ENCODE results near the gene PAXIP1.

The PAXIP1 gene

DNA sequence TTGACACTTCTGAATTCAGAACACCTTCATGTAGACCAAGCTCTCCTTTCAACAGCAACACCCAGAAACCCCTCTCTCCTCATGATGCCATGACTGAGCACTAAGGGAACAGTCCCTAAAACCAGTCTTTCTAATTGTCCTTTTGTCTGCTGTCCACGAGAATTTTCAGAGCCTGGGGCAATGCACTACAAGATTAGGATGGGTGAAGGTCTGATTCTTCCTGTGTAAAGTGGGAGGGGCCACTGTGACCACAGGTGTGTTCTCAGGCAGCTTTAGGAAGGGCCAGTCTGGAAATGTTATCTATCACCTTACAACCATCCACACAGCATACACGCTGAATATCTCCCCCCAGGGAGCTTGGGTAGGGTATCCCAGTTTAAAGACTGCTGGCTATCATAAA, 7.9 kb downstream of the PAXIP1 start:
- no peak overlapping the region for H3K4me3 ChIP-seq (ENCODE audit: low read depth in 1 of 2, low read length in 2 of 2)
- peaks cover 18 to 28% of the 10 kb centered on the region in 2 donors for H3K36me3 ChIP-seq (ENCODE audit: control insufficient read depth in 1 of 2, insufficient read depth in 2 of 2, low read length in 2 of 2)
- H3K9me3 ChIP-seq (ENCODE audit: control insufficient read depth in 1 of 2, low read length in 2 of 2), result no peaks in the 10 kb centered on the region
- H3K27ac ChIP-seq (ENCODE audit: low read length), result no peak overlapping the region
- no peaks in the 10 kb centered on the region for H3K4me1 ChIP-seq (ENCODE audit: control insufficient read depth in 1 of 2, insufficient read depth in 2 of 2, low read length in 2 of 2)
- H3K27me3 ChIP-seq (ENCODE audit: low read depth, low read length), result no peaks in the 10 kb centered on the region

DNA sequence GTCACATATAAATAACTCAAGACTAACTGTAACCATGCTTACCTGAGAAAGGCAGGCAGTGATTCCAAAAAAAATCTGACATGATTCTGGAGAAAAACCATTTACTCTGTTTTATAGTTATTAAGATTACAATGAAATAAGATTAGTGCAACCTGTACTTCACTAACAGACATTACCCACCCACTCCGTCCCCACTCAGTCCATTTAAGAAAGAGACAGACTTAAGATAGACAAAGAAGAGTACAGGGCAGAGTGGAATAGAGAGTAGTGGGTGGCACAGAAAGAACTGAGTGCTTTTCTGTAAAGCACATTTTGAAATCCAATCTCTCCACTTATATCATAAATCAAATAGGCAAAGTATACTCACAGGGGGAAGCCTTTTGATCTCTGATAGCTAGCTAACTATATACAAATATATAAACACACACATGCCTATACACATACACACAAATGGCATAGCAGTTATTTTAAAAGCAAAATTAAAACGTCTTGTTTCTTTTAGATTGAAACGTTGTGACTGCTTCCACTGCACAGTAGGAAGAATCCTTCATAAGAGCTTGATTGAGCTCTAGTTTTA, 11.9 kb downstream of the PAXIP1 start:
- Histone ChIP-seq H3K4me3 (ENCODE audit: low read depth in 1 of 2, low read length in 2 of 2) (no peak overlapping the region), H3K9me3 (ENCODE audit: control insufficient read depth in 1 of 2, low read length in 2 of 2) (no peaks in the 10 kb centered on the region), H3K4me1 (ENCODE audit: control insufficient read depth in 1 of 2, insufficient read depth in 2 of 2, low read length in 2 of 2) (no peaks in the 10 kb centered on the region), H3K36me3 (ENCODE audit: control insufficient read depth in 1 of 2, insufficient read depth in 2 of 2, low read length in 2 of 2) (peaks cover 2 to 7% of the 10 kb centered on the region in 2 donors), H3K27me3 (ENCODE audit: low read depth, low read length) (no peaks in the 10 kb centered on the region), H3K27ac (ENCODE audit: low read length) (no peak overlapping the region)

DNA sequence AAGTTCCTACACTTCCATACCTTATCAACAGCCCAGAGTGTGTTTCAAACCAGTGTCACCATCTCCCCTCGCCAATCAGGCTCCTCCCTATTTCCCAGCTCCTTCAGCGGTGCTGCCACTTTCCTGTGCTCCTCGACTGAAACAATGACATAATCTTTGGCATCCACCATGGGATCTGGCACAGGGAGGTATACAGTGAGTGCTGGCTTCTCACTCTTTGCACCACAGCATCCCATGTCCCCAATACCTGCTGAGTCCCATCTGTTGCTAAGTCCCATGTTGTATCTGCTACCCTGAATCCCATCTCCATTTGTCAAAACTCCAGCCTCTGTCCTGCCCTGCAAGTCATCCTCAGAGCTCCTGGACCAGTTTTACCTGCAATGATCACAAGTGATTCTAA, 15.4 kb downstream of the PAXIP1 start:
- Histone ChIP-seq H3K4me1 (ENCODE audit: control insufficient read depth in 1 of 2, insufficient read depth in 2 of 2, low read length in 2 of 2) (peaks cover 0 to 8% of the 10 kb centered on the region in 2 donors), H3K27me3 (ENCODE audit: low read depth, low read length) (no peaks in the 10 kb centered on the region), H3K36me3 (ENCODE audit: control insufficient read depth in 1 of 2, insufficient read depth in 2 of 2, low read length in 2 of 2) (peaks cover 5% of the 10 kb centered on the region in 2 donors), H3K9me3 (ENCODE audit: control insufficient read depth in 1 of 2, low read length in 2 of 2) (no peaks in the 10 kb centered on the region), H3K27ac (ENCODE audit: low read length) (no peak overlapping the region), H3K4me3 (ENCODE audit: low read depth in 1 of 2, low read length in 2 of 2) (no peak overlapping the region)

- no peaks in the 10 kb centered on the region for H3K9me3 ChIP-seq (ENCODE audit: control insufficient read depth in 1 of 2, low read length in 2 of 2)
- H3K4me3 ChIP-seq (ENCODE audit: low read depth in 1 of 2, low read length in 2 of 2), result no peak overlapping the region
- H3K36me3 ChIP-seq (ENCODE audit: control insufficient read depth in 1 of 2, insufficient read depth in 2 of 2, low read length in 2 of 2), result peaks cover 4 to 8% of the 10 kb centered on the region in 2 donors
- no peaks in the 10 kb centered on the region for H3K27me3 ChIP-seq (ENCODE audit: low read depth, low read length)
- peaks cover 0 to 8% of the 10 kb centered on the region in 2 donors for H3K4me1 ChIP-seq (ENCODE audit: control insufficient read depth in 1 of 2, insufficient read depth in 2 of 2, low read length in 2 of 2)
- no peak overlapping the region for H3K27ac ChIP-seq (ENCODE audit: low read length)
Measured at GRCh38 chr7:154986200-154986945, 16.6 kb downstream of the PAXIP1 start.

DNA sequence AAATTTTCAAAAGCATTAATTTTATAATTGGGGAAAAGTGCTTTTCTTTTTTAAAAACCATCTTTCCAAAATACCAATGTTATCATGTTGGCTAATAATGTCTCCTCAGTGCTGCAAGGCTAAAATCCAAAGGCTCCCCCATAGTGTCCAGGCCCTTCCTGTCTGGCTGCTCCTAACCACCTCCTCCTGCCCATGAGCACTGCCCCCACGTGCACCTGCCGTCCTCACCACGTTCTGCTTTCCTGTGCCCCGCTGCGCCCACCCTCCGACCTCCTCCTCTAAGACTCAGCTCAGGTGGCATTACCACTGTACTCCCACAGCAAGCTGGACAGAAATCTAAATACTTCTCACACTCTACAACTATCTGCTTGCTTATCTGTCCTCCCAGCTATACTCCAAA, 17.7 kb downstream of the PAXIP1 start:
- H3K36me3 ChIP-seq (ENCODE audit: control insufficient read depth in 1 of 2, insufficient read depth in 2 of 2, low read length in 2 of 2), result peaks cover 0 to 12% of the 10 kb centered on the region in 2 donors
- H3K4me3 ChIP-seq (ENCODE audit: low read depth in 1 of 2, low read length in 2 of 2), result no peak overlapping the region
- H3K27ac ChIP-seq (ENCODE audit: low read length), result no peak overlapping the region

GRCh38 chr7:154984601-154985188, 18.2 kb downstream of the PAXIP1 start:
- H3K27me3 ChIP-seq (ENCODE audit: low read depth, low read length), result no peaks in the 10 kb centered on the region
- no peak overlapping the region for H3K4me3 ChIP-seq (ENCODE audit: low read depth in 1 of 2, low read length in 2 of 2)
- H3K4me1 ChIP-seq (ENCODE audit: control insufficient read depth in 1 of 2, insufficient read depth in 2 of 2, low read length in 2 of 2), result peaks cover 0 to 8% of the 10 kb centered on the region in 2 donors
- no peaks in the 10 kb centered on the region for H3K9me3 ChIP-seq (ENCODE audit: control insufficient read depth in 1 of 2, low read length in 2 of 2)
- peaks cover 0 to 12% of the 10 kb centered on the region in 2 donors for H3K36me3 ChIP-seq (ENCODE audit: control insufficient read depth in 1 of 2, insufficient read depth in 2 of 2, low read length in 2 of 2)
- H3K27ac ChIP-seq (ENCODE audit: low read length), result no peak overlapping the region

More for the DNA sequence above, 17.7 kb downstream of the PAXIP1 start:
- no peaks in the 10 kb centered on the region for H3K27me3 ChIP-seq (ENCODE audit: low read depth, low read length)
- no peaks in the 10 kb centered on the region for H3K9me3 ChIP-seq (ENCODE audit: control insufficient read depth in 1 of 2, low read length in 2 of 2)
- H3K4me1 ChIP-seq (ENCODE audit: control insufficient read depth in 1 of 2, insufficient read depth in 2 of 2, low read length in 2 of 2), result peaks cover 0 to 8% of the 10 kb centered on the region in 2 donors

GRCh38 chr7:154978017-154978416, 24.9 kb downstream of the PAXIP1 start:
- peaks cover 12 to 19% of the 10 kb centered on the region in 2 donors for H3K36me3 ChIP-seq (ENCODE audit: control insufficient read depth in 1 of 2, insufficient read depth in 2 of 2, low read length in 2 of 2)
- H3K27me3 ChIP-seq (ENCODE audit: low read depth, low read length), result no peaks in the 10 kb centered on the region
- no peak overlapping the region for H3K27ac ChIP-seq (ENCODE audit: low read length)
- no peak overlapping the region for H3K4me3 ChIP-seq (ENCODE audit: low read depth in 1 of 2, low read length in 2 of 2)
- no peaks in the 10 kb centered on the region for H3K9me3 ChIP-seq (ENCODE audit: control insufficient read depth in 1 of 2, low read length in 2 of 2)
- no peaks in the 10 kb centered on the region for H3K4me1 ChIP-seq (ENCODE audit: control insufficient read depth in 1 of 2, insufficient read depth in 2 of 2, low read length in 2 of 2)

DNA sequence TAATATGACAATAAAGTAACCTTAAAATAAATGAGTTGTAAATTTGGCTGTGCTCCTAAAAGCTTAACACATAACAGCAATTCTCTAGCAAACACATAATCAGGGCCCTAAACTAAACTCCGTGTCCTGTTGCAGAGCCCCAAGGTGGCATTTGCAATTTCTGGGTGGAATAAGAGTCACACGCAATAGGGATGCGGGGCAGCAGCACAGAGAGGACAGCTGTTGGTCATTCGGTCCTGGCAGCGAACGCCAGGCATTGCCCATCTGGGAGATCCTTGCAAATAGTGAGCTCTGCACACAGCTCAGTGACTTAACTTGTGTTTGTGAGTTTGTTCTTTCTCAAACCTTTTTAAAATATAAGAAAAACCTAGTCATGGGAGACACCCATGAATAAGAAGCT, 25.7 kb downstream of the PAXIP1 start:
- Histone ChIP-seq H3K9me3 (ENCODE audit: control insufficient read depth in 1 of 2, low read length in 2 of 2) (no peaks in the 10 kb centered on the region), H3K27me3 (ENCODE audit: low read depth, low read length) (no peaks in the 10 kb centered on the region), H3K4me1 (ENCODE audit: control insufficient read depth in 1 of 2, insufficient read depth in 2 of 2, low read length in 2 of 2) (no peaks in the 10 kb centered on the region), H3K36me3 (ENCODE audit: control insufficient read depth in 1 of 2, insufficient read depth in 2 of 2, low read length in 2 of 2) (peaks cover 14 to 19% of the 10 kb centered on the region in 2 donors), H3K27ac (ENCODE audit: low read length) (no peak overlapping the region), H3K4me3 (ENCODE audit: low read depth in 1 of 2, low read length in 2 of 2) (no peak overlapping the region)

- no peak overlapping the region for H3K4me3 ChIP-seq (ENCODE audit: low read depth in 1 of 2, low read length in 2 of 2)
- no peaks in the 10 kb centered on the region for H3K27me3 ChIP-seq (ENCODE audit: low read depth, low read length)
- H3K9me3 ChIP-seq (ENCODE audit: control insufficient read depth in 1 of 2, low read length in 2 of 2), result no peaks in the 10 kb centered on the region
- H3K4me1 ChIP-seq (ENCODE audit: control insufficient read depth in 1 of 2, insufficient read depth in 2 of 2, low read length in 2 of 2), result no peaks in the 10 kb centered on the region
- H3K36me3 ChIP-seq (ENCODE audit: control insufficient read depth in 1 of 2, insufficient read depth in 2 of 2, low read length in 2 of 2), result peaks cover 12 to 19% of the 10 kb centered on the region in 2 donors
- no peak overlapping the region for H3K27ac ChIP-seq (ENCODE audit: low read length)
Measured at GRCh38 chr7:154976844-154977243, 26.1 kb downstream of the PAXIP1 start.

- no peaks in the 10 kb centered on the region for H3K27me3 ChIP-seq (ENCODE audit: low read depth, low read length)
- no peak overlapping the region for H3K27ac ChIP-seq (ENCODE audit: low read length)
- H3K9me3 ChIP-seq (ENCODE audit: control insufficient read depth in 1 of 2, low read length in 2 of 2), result no peaks in the 10 kb centered on the region
- H3K36me3 ChIP-seq (ENCODE audit: control insufficient read depth in 1 of 2, insufficient read depth in 2 of 2, low read length in 2 of 2), result peaks cover 11 to 24% of the 10 kb centered on the region in 2 donors
- H3K4me1 ChIP-seq (ENCODE audit: control insufficient read depth in 1 of 2, insufficient read depth in 2 of 2, low read length in 2 of 2), result no peaks in the 10 kb centered on the region
- H3K4me3 ChIP-seq (ENCODE audit: low read depth in 1 of 2, low read length in 2 of 2), result no peak overlapping the region
Measured at GRCh38 chr7:154975984-154976383, 26.9 kb downstream of the PAXIP1 start.

DNA sequence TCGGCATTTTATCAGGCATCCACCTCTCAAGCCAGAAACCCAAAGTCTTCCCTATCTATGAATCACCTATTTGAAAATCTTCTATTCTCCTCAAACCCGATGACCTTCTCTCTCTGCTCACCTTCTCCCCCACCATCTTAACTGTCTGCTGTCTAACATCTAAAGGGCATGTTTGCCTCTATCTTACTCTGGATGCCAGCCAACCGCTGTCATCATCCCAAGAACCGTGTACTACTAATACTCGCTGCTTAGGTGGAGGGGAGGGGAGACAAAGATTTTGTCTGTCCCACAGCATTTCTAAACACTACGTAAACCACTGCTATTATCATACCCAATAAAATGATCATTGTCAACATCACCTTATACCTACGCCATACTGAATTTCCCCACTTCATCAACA, 29.5 kb downstream of the PAXIP1 start:
- H3K36me3 ChIP-seq (ENCODE audit: control insufficient read depth in 1 of 2, insufficient read depth in 2 of 2, low read length in 2 of 2), result peaks cover 18 to 41% of the 10 kb centered on the region in 2 donors
- H3K27me3 ChIP-seq (ENCODE audit: low read depth, low read length), result no peaks in the 10 kb centered on the region
- no peak overlapping the region for H3K27ac ChIP-seq (ENCODE audit: low read length)
- H3K9me3 ChIP-seq (ENCODE audit: control insufficient read depth in 1 of 2, low read length in 2 of 2), result no peaks in the 10 kb centered on the region
- H3K4me3 ChIP-seq (ENCODE audit: low read depth in 1 of 2, low read length in 2 of 2), result no peak overlapping the region
- H3K4me1 ChIP-seq (ENCODE audit: control insufficient read depth in 1 of 2, insufficient read depth in 2 of 2, low read length in 2 of 2), result no peaks in the 10 kb centered on the region

Data from muscle layer of duodenum (tissue), 2 donors.